Neural cell (in vitro differentiated cells): Measurements from ENCODE around the gene MAP3K5. TPM values are rescaled to one million over a fixed set of nuclear protein-coding genes. Genes with fewer than 3 reads are reported as not detected.

Experiments used
- H2AFZ ChIP-seq: fragments of 200-600, 300-800 bp; sonication (generic), shearing (Covaris generic); 2 replicates; pipeline ENCODE4 v1.6.0; 2014; ENCODE audit warnings: low read depth, mild to moderate bottlenecking, antibody characterized with exemption, low read length, moderate library complexity
- H3F3A ChIP-seq: fragments of 200-600 bp; shearing (Covaris generic); 2 replicates; pipeline ENCODE4 v1.6.1; 2016; ENCODE audit warnings: mild to moderate bottlenecking, moderate library complexity, mixed read lengths, antibody characterized with exemption, low read length; ENCODE audit not compliant: insufficient read depth, poor library complexity, severe bottlenecking
- H3K27ac ChIP-seq: fragments of 200-600, 300-800 bp; sonication (generic), shearing (Covaris generic); 2 replicates; pipeline ENCODE4 v1.5.1; 2014; ENCODE audit warnings: mild to moderate bottlenecking, low read length, moderate library complexity
- H3K27me3 ChIP-seq: fragments of 300-800, 200-600 bp; sonication (generic), shearing (Covaris generic); 2 replicates; pipeline ENCODE4 v1.6.0; 2014; ENCODE audit warnings: mild to moderate bottlenecking, low read depth, low read length, moderate library complexity; ENCODE audit not compliant: insufficient read depth
- H3K36me3 ChIP-seq: fragments of 300-800, 200-600 bp; sonication (generic), shearing (Covaris generic); 2 replicates; pipeline ENCODE4 v1.5.1; 2014; ENCODE audit warnings: mild to moderate bottlenecking, antibody characterized with exemption, low read length, moderate library complexity; ENCODE audit not compliant: insufficient read depth
- H3K4me2 ChIP-seq: fragments of 300-800, 200-600 bp; sonication (generic), shearing (Covaris generic); 2 replicates; pipeline ENCODE4 v1.6.0; 2014; ENCODE audit warnings: mild to moderate bottlenecking, low read length
- H3K4me3 ChIP-seq: fragments of 300-800, 200-600 bp; sonication (generic), shearing (Covaris generic); 2 replicates; pipeline ENCODE4 v1.5.1; 2014; ENCODE audit warnings: mild to moderate bottlenecking, low read length, moderate library complexity
- H3K79me2 ChIP-seq: fragments of 200-600 bp; shearing (Covaris generic); replicated peaks from 2 replicates; pipeline ENCODE4 v1.6.0; 2014; ENCODE audit warnings: mild to moderate bottlenecking, low read length, moderate library complexity; ENCODE audit not compliant: insufficient read depth
- H3K9ac ChIP-seq: fragments of 300-800, 200-600 bp; sonication (generic), shearing (Covaris generic); 2 replicates; pipeline ENCODE4 v1.6.1; 2016; ENCODE audit warnings: mild to moderate bottlenecking, low read length, mixed read lengths
- H3K9me2 ChIP-seq: fragments of 200-600 bp; shearing (Covaris generic); 2 replicates; pipeline ENCODE4 v1.6.1; 2016; ENCODE audit warnings: mild to moderate bottlenecking, low read length, mixed read lengths; ENCODE audit not compliant: insufficient read depth
- H3K9me3 ChIP-seq: fragments of 200-600, 300-800 bp; sonication (generic), shearing (Covaris generic); 2 replicates; pipeline ENCODE4 v1.6.1; 2016; ENCODE audit warnings: mild to moderate bottlenecking, mixed run types, low read length, moderate library complexity, mixed read lengths
- H4K20me1 ChIP-seq: fragments of 200-600 bp; shearing (Covaris generic); 2 replicates; pipeline ENCODE4 v1.6.1; 2016; ENCODE audit warnings: mild to moderate bottlenecking, mixed run types; ENCODE audit not compliant: insufficient read depth
- CTCF ChIP-seq: fragments of 450-650 bp; IDR thresholded peaks from 2 replicates; pipeline ENCODE4 v1.5.1; 2014; ENCODE audit warnings: antibody characterized with exemption, mild to moderate bottlenecking, moderate library complexity; ENCODE audit not compliant: poor library complexity, severe bottlenecking
- EP300 ChIP-seq: fragments of 450-650 bp; conservative IDR thresholded peaks from 2 replicates; pipeline ENCODE4 v1.6.1; 2014; ENCODE audit warnings: antibody characterized with exemption, mild to moderate bottlenecking, moderate library complexity; ENCODE audit not compliant: poor library complexity, severe bottlenecking
- EZH2 ChIP-seq: fragments of 200-600, 300-800 bp; shearing (Covaris generic), sonication (generic); IDR thresholded peaks from 2 replicates; pipeline ENCODE4 v1.6.1; 2014; ENCODE audit warnings: antibody characterized with exemption, low read length, borderline replicate concordance, mild to moderate bottlenecking; ENCODE audit not compliant: insufficient read depth, poor library complexity, severe bottlenecking
- MXI1 ChIP-seq: fragments of 450-650 bp; conservative IDR thresholded peaks from 2 replicates; pipeline ENCODE4 v1.6.1; 2014; ENCODE audit warnings: antibody characterized with exemption, mild to moderate bottlenecking; ENCODE audit not compliant: poor library complexity, severe bottlenecking
- POLR2AphosphoS5 ChIP-seq: IDR thresholded peaks from 2 replicates; pipeline ENCODE4 v1.6.1; 2012
- RAD21 ChIP-seq: fragments of 450-650 bp; conservative IDR thresholded peaks from 2 replicates; pipeline ENCODE4 v1.6.1; 2014; ENCODE audit warnings: antibody characterized with exemption, mild to moderate bottlenecking, moderate library complexity
- REST ChIP-seq: IDR thresholded peaks from 2 replicates; pipeline ENCODE4 v1.6.1; 2012; ENCODE audit warnings: borderline replicate concordance
- SMC3 ChIP-seq: fragments of 450-650 bp; conservative IDR thresholded peaks from 2 replicates; pipeline ENCODE4 v1.6.1; 2014; ENCODE audit warnings: antibody characterized with exemption, mild to moderate bottlenecking, moderate library complexity; ENCODE audit not compliant: poor library complexity
- TAF1 ChIP-seq: IDR thresholded peaks from 2 replicates; pipeline ENCODE4 v1.6.1; 2012; ENCODE audit warnings: low read depth
- polyA plus RNA-seq: library from polyadenylated mRNA; depleted of rRNA; stranded (reverse); fragments of >200 nt; gene quantifications from 2 replicates; pipeline ENCODE4 v1.2.3, GENCODE V29; 2014

Gene MAP3K5
- polyA plus RNA-seq, 1 donor from 2014 or later = 2.0 TPM

DNA sequence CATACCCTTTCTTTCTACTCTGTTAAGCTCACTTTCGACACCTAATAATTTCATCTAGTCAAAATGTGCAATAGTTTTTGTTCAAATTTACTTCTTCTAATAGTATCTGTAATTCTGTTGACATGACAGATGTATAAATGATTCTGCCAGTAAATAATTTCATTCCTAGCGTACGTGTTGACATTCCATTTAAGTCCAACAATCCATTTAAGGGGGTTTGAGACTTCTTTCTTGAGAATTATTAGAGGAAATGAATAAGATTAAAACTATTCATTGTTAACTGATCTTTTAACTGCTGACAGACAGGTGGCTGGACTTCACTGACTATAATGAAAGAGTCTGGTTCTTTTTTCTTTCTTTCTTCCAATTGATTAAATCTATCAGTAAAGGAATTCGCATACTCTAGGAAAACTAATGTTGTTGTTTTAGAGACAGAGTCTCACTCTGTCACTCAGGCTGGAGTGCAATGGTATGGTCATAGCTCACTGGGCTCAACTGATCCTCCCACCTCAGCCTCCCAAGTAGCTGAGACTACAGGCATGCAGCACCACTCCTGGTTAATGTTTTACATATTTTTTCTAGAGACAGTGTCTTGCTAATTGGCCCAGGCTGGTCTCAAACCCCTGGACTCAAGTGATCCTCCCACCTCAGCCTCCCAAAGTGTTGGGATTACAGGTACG lies 55.9 kb downstream of the MAP3K5 start:
- Histone ChIP-seq H3K4me3 (no peak overlapping the region), H3K4me2 (no peak overlapping the region), H3F3A (no peaks in the 10 kb centered on the region), H3K9ac (no peak overlapping the region), H2AFZ (no peak overlapping the region), H4K20me1 (no peaks in the 10 kb centered on the region), H3K79me2 (no peaks in the 10 kb centered on the region), H3K27ac (no peak overlapping the region), H3K36me3 (no peaks in the 10 kb centered on the region), H3K9me3 (no peaks in the 10 kb centered on the region), H3K9me2 (no peaks in the 10 kb centered on the region), H3K27me3 (no peaks in the 10 kb centered on the region)
- TF ChIP-seq EZH2 (no peak), TAF1 (no peak), RAD21 (no peak), REST (no peak), POLR2AphosphoS5 (no peak), EP300 (no peak), SMC3 (no peak), CTCF (no peak), MXI1 (no peak)

GRCh38 chr6:136734977-136735376 lies 57.3 kb downstream of the MAP3K5 start:
- H3K4me2 ChIP-seq = no peak overlapping the region
- no peak for TF ChIP-seq CTCF
- TF ChIP-seq EZH2 = no peak
- no peak for TF ChIP-seq EP300
- TF ChIP-seq MXI1 = no peak
- TF ChIP-seq RAD21 = no peak
- no peak for TF ChIP-seq TAF1
- no peaks in the 10 kb centered on the region for H3K36me3 ChIP-seq
- H3K27me3 ChIP-seq = no peaks in the 10 kb centered on the region
- H3K27ac ChIP-seq = no peak overlapping the region
- H4K20me1 ChIP-seq = no peaks in the 10 kb centered on the region
- H3K9ac ChIP-seq = no peak overlapping the region
- H3K4me3 ChIP-seq = no peak overlapping the region
- no peaks in the 10 kb centered on the region for H3K79me2 ChIP-seq
- H2AFZ ChIP-seq = no peak overlapping the region
- no peaks in the 10 kb centered on the region for H3K9me3 ChIP-seq
- H3K9me2 ChIP-seq = no peaks in the 10 kb centered on the region
- no peaks in the 10 kb centered on the region for H3F3A ChIP-seq
